Head of caudate nucleus (tissue), 42 donors: ENCODE results near the gene ATG9A.
"Not testable (repeated sequence)": the region's sequence is repeated elsewhere in the genome, so short reads cannot be mapped to it uniquely, and the experiment has no call there.

Source experiments
- DNase-seq, 42 donors: peaks; one replicate each; pipeline versions ENCODE4 v3.0.0 to v3.0.0-alpha.2; 2020 to 2021; ENCODE audit warnings: mixed read lengths in 7 of 42
- intact Hi-C: fragments of 100-400 bp; cut with DNase I; formaldehyde crosslinking; loops from one replicate; pipeline ENCODE4 v1.15.0; 2022

The ATG9A gene

GRCh38 chr2:219210196-219210885 lies 19.1 kb downstream of the ATG9A start:
- intact Hi-C loops: no loop called here
- peak in 2 of 42 donors; percentile 15 to 29 for DNase-seq

DNA sequence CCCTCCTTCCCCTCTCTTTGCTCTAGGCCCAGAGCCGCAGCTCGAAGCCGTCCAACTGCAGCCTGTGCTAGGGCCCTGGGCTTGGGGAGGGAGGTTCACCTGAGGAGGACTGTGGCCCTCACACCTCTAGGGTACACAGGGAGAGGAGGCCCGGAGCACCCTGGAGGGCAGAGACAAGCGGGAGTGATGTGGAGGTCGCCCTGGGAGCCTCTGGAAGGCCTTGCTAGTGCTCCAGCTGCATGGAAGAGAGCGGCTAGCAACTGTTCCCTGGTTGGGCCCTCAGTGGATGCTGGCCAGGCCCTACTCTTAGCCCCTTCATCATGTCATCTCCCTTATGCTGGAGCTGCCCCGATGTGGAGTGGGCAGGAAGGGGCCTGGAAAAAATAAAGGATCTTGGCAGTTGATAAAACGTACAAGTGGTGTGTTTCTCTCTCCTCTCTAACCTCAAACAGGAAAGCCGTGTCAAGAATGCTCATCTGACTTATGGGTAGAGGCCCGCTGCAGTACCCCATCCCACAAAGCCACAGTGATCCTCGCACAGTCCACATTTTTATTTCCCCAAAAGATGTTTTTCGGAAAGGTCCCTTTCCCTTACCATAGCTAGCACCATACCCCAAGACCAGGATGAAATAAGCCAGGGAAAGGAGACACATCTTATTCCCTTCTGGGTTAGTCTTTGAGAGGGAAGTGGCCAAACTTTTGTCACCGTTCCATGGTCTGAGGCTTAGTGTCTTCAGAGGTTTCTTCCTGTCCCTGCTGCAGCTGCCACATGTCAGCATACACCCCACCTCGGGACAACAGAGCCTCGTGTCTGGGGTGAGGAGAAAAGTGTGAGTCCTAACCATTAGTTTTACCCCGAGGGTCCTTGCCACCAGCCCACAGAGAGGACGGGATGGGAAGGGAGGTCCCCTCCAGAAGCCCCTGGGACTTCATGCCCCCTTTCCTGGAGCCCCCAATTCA lies 19.9 kb downstream of the ATG9A start:
- peak in 2 of 42 donors; percentile 7 to 32 for DNase-seq
- intact Hi-C loops: loop anchor here (5.0 kb wide), 1 partner anchor 47 kb away; the partner anchor contains the start of gene NHEJ1

DNA sequence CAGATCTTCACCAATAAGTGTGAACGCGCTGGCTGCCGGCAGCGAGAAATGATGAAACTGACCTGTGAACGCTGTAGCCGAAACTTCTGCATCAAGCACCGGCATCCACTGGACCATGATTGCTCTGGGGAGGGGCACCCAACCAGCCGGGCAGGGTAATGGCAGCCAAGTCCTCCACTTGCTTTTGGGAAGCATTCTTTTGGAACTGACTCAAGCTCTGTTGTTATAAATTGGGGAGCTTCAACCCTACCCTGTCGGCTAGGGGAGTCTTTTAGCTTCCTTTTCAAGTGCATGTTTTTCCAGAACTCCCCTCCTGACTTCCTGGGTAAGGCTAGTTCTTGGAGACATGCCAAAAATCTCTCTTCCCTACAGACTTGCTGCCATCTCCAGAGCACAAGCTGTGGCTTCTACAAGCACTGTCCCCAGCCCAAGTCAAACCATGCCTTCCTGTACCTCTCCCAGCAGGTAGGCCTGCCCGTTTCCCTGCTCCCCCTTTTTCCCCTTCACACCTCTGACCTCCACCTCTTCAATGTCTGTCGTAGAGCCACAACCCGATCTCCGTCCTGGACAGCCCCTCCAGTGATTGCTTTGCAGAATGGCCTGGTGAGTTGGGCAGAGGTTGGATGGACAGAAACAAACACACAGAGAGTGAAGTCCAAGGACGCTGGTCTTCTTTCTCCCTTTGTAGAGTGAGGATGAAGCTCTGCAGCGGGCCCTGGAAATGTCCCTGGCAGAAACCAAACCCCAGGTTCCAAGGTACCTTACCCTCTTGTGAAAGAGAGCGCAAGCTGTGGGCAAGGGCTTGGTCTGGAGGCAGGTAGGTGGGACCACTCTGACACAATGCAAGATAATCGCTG lies 21.3 kb downstream of the ATG9A start:
- peak in 2 of 42 donors; percentile 20 to 33 for DNase-seq
- intact Hi-C loops: loop anchor here (2.0 to 5.0 kb wide), 3 partner anchors 31 to 71 kb away; partner anchors contain the start of genes CNPPD1, DNAJB2 and NHEJ1

DNA sequence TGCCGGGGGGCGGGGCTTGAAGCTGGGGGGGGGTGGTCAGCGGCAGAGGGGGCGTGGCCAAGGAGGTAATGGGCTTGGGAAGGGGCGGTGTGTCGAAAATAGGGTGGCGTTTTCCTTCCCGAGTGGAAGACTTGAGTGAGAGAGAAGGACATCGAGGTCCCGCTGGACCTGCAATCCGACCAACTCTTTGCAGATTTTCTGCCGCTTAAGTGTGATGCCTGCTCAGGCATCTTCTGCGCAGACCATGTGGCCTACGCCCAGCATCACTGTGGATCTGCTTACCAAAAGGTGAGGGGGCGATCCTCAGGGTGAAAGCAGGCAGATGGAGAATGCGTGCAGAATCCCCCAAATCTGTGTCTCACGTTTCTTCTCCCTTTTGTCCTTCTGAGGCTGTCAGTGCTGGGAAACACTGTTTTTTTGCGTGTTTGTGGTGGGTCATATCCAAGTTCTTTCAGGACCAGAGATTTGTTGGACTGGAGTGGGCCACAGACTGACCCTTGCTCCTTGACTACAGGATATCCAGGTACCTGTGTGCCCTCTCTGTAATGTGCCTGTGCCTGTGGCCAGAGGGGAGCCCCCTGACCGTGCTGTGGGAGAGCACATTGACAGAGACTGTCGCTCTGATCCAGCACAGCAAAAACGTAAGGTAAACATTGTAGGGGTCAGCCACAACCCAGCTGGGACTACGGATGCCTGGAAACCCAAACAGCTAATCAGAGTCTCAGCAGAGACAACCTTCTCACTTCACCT lies 22.1 kb downstream of the ATG9A start:
- peak in 2 of 42 donors; percentile 37 to 51 for DNase-seq
- intact Hi-C loops: loop anchor here (2.0 to 5.0 kb wide), 3 partner anchors 31 to 71 kb away; partner anchors contain the start of genes CNPPD1, DNAJB2 and NHEJ1

DNA sequence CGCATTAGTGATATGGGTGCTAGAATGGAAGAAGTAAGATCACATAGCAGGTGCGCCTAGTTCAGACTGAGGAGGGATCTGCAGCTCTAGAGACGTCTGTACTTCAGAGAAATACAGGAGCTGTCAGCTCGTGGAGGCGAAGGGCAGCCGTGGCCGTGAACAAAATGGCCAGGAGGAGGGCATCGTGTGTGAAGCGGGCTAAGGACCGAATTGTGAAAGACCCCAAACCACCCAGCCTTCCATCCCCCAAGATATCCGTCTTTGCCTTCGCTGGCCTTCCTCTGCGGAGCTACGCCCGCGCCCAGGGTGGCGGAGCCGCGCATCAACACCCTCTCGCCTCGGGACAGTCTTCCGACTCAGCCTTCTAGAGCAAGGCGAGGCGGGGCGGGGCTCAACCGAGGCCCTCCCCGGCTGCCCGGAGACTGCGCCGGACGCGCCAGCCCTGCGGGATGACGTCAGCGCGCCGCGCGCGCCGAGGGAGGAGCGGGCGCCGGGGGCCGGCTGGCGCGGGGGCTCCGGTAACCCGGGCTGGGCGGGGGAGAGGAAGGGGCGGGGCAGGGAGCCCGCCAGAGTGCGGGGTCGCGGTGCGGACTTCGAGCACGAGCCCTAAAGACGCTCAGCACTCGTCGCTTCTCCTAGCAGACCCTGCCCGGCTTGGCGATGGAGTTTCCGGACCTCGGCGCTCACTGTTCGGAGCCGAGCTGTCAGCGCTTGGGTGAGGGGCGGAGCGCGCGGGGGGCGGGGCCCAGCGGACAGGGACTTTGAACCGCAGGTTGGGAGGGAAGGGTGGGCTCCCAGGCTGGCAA lies 22.9 kb downstream of the ATG9A start, which contains the start of gene ZFAND2B:
ZFAND2B (plus strand) TSS at position 455 of the 806 bp plus-strand sequence; CDS start at position 661, 206 bp downstream.
- intact Hi-C loops: loop anchor here (2.0 to 5.0 kb wide), 3 partner anchors 30 to 72 kb away; partner anchors contain the start of genes CNPPD1, DNAJB2 and NHEJ1
- DNase-seq: peak; percentile 85 to 99 (median 97)

DNA sequence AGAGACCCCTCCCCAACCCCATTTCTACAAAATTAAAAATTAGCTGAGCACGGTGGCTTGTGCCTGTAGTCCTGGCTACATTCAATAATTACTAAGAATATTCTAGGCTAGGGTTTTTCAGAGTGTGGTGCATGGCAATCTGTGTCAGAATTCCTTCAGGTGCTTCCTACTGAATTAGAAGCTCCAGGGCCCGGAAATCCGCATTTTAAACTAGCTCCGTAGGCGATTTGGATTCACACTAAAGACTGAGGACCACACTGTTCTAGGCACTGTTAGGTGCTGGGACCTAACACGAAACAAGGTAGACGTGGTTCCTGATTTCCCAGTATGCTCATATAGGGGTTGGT lies 23.5 kb downstream of the ATG9A start:
- peak in 1 of 42 donors; percentile 3 for DNase-seq
- intact Hi-C loops: loop anchor here (2.0 to 5.0 kb wide), 3 partner anchors 29 to 73 kb away; partner anchors contain the start of genes CNPPD1, DNAJB2 and NHEJ1

DNA sequence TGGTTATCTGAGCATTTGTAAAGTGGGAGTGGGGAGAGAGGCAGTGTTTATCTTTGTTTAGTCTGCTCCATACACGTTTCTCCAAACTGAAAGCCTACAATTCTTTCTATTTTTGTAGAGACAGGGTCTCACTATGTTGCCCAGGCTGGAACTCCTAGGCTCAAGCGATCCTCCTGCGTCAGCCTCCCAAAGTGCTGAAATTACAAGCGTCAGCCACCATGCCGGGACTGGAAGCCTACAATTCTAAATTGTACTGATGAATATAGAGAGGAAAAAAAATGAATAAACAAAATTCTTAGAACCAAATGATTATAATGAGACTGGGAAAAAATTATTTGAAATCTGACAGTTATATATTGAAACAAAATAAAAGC lies 24.3 kb downstream of the ATG9A start:
- peak in 1 of 42 donors; percentile 10 for DNase-seq
- intact Hi-C loops: loop anchor here (5.0 kb wide), 1 partner anchor 43 kb away; the partner anchor contains the start of gene NHEJ1

DNA sequence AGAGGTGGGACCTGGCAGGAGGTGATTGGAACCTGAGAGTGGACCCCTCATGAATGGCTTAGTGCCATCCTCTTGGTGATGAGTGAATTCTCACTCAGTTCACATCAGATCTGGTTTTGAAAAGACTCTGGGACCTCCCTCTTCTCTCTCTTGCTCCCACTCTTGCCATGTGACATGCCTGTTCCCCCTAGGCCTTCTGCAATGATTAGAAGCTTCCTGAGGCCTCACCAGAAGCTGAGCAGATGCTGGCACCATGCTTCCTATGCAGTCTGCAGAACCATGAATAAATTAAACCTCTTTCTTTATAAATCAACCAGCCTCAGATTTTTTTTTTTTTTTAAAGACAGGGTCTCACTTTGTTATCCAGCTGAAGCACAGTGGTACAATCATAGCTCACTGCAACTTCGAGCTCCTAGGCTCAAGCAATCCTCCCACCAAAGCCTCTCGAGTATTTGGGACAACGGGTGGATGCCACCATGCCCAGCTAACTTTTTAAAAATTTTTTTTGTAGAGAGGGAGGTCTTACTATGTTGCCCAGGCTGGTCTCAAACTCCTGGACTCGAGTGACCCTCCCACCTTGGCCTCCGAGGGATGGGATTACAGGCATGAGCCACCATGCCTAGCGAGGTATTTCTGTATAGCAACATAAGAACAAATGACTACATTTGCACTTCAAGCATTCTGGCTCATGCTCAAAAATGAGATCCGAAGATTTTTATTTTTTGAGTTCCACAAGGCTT lies 24.8 kb downstream of the ATG9A start:
- peak in 1 of 42 donors; percentile 29 for DNase-seq
- intact Hi-C loops: loop anchor here (5.0 kb wide), 1 partner anchor 42 kb away; the partner anchor contains the start of gene NHEJ1

DNA sequence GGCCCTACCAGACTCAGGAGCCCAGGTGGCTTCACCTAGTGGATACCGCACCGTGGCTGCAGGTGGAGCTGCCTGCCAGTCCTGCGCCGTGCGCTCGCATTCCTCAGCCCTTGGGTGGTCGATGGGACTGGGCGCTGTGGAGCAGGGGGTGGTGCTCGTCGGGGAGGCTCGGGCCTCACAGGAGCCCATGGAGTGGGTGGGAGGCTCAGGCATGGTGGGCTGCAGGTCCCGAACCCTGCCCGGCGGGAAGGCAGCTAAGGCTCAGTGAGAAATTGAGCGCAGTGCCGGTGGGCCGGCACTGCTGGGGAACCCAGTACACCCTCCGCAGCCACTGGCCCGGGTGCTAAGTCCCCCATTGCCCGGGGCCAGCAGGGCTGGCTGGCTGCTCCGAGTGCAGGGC lies 28.1 kb downstream of the ATG9A start:
- intact Hi-C loops: not testable (repeated sequence)
- DNase-seq: peak in 2 of 42 donors; percentile 4 to 12

DNA sequence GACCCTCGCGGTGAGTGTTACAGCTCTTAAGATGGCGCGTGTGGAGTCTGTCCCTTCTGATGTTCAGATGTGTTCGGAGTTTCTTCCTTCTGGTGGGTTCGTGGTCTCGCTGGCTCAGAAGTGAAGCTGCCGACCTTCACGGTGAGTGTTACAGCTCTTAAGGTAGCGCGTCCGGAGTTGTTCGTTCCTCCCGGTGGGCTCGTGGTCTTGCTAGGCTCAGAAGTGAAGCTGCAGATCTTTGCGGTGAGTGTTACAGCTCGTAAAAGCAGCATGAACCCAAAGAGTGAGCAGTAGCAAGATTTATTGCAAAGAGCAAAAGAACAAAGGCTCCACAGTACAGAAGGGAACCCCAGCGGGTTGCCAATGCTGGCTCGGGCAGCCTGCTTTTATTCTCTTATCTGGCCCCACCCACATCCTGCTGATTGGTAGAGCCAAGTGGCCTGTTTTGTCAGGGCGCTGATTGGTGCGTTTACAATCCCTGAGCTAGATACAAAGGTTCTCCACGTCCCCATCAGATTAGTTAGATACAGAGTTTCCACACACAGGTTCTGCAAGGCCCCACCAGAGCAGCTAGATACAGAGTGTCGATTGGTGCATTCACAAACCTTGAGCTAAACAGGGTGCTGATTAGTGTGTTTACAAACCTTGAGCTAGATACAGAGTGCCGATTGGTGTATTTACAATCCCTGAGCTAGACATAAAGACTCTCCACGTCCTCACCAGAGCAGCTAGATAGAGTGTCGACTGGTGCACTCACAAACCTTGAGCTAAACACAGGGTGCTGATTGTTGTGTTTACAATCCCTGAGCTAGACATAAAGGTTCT lies 28.7 kb downstream of the ATG9A start:
- DNase-seq: peak in 4 of 42 donors; percentile 14 to 40 (median 28)

DNA sequence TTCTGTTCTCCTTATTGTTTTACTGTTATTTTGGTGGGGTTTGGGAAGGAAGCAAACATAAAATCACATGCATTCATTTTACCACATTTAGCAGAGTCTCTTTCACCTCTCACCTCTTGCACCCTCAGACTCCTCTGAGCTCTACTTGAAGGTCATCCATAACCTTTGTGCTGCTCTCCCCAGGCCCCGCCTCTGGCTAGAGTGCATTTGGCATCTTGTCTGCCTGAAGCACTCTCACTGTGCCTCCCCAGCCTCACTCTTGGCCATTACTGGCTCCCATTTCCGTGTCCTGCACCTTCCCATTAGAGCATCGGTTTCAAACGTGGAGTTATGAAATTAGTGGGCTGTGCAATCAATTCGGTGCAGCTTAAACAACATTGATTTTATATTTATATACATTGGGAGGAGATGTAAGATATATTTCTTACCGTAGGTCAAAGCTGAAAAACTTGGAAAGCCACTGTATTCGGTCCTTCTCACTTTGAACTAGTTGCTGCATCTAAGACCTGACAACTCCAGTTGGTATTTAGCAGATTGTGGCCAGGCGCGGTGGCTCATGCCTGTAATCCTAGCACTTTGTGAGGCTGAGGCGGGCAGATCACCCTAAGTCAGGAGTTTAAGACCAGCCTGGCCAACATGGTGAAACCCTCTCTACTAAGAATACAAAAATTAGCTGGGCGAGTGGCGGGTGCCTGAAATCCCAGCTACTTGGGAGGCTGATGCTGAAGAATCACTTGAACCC lies 29.8 kb downstream of the ATG9A start:
- intact Hi-C loops: no loop called here
- peak in 3 of 42 donors; percentile 5 to 7 (median 6) for DNase-seq

More for the DNA sequence above, 28.7 kb downstream of the ATG9A start:
- intact Hi-C loops: not testable (repeated sequence)

GRCh38 chr2:219198974-219199373 lies 30.5 kb downstream of the ATG9A start:
- intact Hi-C loops: no loop called here

DNA sequence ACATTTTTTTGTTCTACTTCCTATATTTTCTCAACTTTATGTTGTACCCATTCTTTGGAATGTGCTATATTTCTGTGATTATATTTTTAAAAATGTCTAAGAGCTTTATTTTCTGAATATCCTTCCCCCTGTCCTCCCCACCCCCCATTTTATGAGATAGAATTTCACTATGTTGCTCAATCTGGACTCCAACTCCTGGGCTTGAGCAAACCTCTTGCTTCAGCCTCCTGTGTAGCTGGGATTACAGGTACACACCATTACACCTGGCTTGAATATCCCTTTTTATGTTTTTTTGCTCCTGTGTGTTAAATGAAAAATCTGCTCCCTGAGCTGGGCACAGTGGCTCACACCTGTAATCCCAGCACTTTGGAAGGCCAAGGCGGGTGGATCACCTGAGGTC lies 32.0 kb downstream of the ATG9A start:
- intact Hi-C loops: no loop called here
- no peak for DNase-seq

More at GRCh38 chr2:219198974-219199373, 30.5 kb downstream of the ATG9A start:
- peak in 1 of 42 donors; percentile 14 for DNase-seq

DNA sequence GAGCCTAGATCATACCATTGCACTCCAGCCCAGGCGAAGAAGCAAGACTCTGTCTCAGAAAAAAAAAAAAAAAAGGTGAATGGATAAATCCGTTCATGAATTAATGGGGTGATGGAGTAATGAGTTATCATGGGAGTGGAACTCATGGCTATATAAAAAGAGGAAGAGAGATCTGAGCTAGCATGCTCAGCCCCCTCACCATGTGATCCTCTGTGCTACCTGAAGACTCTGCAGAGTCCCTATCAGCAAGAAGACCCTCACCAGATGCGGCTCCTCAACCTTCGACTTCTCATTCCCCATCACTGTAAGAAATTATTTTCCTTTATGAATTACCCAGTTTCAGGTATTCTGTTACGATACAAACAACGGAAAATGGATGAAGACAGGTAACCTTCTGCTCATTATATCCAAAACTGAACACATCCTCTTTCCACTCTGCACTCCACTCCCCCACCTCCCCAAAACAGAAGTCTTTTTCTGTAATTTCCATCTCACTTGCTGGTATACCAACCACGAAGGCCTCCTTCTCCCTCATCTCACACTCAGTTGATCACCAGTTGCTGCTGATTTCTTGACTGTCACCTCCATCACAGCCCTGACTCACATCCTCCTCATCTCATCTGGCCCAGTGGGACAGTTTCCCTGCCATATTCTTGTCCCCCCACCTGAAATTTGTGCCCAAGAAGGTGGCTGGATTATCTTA lies 42.5 kb downstream of the ATG9A start:
- intact Hi-C loops: no loop called here
- DNase-seq: peak in 2 of 42 donors; percentile 19 to 23
